ENCODE measurements around the gene SLC26A2.

DNA sequence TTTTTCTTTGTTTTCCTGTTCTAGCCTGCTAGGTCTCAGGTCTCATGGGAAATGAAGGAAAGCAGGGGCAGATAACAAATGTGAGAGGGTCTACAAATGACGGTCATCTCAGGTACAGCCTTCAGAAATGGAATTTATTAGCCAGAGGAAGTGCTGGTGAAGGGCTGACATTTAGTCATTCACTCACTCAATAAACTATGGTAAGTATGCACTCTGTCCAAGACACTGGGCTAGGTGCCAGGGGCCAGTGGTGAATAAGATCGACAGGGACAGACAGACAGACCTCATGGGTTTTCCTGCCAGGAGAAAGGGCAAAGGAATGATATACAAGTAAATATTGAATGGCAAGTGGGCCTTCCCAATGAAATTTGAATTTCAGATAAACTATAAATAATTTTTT is 22.3 kb upstream of the SLC26A2 start:
- TF ChIP-seq, protein P1, sequence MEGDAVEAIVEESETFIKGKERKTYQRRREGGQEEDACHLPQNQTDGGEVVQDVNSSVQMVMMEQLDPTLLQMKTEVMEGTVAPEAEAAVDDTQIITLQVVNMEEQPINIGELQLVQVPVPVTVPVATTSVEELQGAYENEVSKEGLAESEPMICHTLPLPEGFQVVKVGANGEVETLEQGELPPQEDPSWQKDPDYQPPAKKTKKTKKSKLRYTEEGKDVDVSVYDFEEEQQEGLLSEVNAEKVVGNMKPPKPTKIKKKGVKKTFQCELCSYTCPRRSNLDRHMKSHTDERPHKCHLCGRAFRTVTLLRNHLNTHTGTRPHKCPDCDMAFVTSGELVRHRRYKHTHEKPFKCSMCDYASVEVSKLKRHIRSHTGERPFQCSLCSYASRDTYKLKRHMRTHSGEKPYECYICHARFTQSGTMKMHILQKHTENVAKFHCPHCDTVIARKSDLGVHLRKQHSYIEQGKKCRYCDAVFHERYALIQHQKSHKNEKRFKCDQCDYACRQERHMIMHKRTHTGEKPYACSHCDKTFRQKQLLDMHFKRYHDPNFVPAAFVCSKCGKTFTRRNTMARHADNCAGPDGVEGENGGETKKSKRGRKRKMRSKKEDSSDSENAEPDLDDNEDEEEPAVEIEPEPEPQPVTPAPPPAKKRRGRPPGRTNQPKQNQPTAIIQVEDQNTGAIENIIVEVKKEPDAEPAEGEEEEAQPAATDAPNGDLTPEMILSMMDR (IDR thresholded peaks at IDR 0.05) = no peak
- TF ChIP-seq POLR2A (IDR thresholded peaks at IDR 0.05) (no peak), EP300 (IDR thresholded peaks at IDR 0.05; ENCODE audit: low read depth) (no peak), POLR2AphosphoS5 (IDR thresholded peaks at IDR 0.05) (no peak)

Measured in transverse colon (tissue), 4 donors.